ENCODE results near the gene KRT33A. TPM values are rescaled to one million over a fixed set of nuclear protein-coding genes. Genes with fewer than 3 reads are reported as not detected.

Gene KRT33A
- total RNA-seq, 1 experiment from 2014 or later, result not detected

DNA sequence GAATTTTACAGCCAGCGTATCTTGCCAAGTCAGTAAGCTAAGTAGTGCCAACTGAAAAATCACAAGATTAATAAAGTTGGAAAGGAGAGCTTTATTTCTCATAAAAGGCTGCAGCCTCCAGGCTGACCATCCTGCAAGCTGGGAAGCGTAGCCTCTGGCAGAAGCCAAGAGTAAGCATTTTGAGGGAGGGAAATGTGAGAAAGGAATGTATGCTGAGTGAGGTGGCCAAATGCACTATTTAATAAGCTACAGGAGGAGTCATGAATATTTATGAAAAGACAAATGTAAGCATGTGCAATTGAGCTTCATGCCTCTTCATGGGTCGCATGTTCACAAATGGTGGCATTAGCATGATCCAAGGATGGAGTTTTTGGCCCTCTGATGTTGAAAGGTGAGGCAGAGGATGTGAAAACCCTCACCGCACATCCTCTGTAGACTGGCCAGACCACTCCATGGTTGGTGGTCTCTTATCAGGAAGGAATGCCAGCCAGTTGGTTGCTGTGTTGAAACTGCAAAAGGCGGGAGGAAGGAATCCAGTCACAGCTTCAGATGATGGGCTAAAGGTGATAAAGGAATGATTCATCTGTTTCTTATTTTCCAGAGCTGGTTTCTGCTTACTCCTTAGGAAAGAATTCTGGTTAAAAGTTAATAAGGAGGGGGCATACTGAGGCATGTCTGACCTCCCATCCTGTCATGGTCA is 9.8 kb upstream of the KRT33A start:
- H3K4me1 ChIP-seq (ENCODE audit: insufficient read depth, low read length, poor library complexity, severe bottlenecking), result no peaks in the 10 kb centered on the region
- no TSS peak for BruUV-seq (replicated peaks)
- POLR2A ChIA-PET (ENCODE audit: low non-redundant PET), result no interaction called here
- CTCF ChIA-PET, result no interaction called here
- H3K36me3 ChIP-seq (ENCODE audit: insufficient read depth, low read length, poor library complexity, severe bottlenecking), result no peaks in the 10 kb centered on the region
- DNase-seq (ENCODE audit: low spot score), result no peak
- H3K9me3 ChIP-seq (ENCODE audit: low read depth, low read length, poor library complexity, severe bottlenecking), result no peaks in the 10 kb centered on the region
- TF ChIP-seq, protein P1, sequence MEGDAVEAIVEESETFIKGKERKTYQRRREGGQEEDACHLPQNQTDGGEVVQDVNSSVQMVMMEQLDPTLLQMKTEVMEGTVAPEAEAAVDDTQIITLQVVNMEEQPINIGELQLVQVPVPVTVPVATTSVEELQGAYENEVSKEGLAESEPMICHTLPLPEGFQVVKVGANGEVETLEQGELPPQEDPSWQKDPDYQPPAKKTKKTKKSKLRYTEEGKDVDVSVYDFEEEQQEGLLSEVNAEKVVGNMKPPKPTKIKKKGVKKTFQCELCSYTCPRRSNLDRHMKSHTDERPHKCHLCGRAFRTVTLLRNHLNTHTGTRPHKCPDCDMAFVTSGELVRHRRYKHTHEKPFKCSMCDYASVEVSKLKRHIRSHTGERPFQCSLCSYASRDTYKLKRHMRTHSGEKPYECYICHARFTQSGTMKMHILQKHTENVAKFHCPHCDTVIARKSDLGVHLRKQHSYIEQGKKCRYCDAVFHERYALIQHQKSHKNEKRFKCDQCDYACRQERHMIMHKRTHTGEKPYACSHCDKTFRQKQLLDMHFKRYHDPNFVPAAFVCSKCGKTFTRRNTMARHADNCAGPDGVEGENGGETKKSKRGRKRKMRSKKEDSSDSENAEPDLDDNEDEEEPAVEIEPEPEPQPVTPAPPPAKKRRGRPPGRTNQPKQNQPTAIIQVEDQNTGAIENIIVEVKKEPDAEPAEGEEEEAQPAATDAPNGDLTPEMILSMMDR (conservative IDR thresholded peaks at IDR 0.05; ENCODE audit: low read depth, low read length), result no peak
- TF ChIP-seq EZH2 (IDR thresholded peaks at IDR 0.05; ENCODE audit: borderline replicate concordance, low read depth, low read length, poor library complexity, severe bottlenecking), result no peak
- H3K27ac ChIP-seq (ENCODE audit: low read depth, low read length, poor library complexity, severe bottlenecking), result no peak overlapping the region
- intact Hi-C loops (cut with micrococcal nuclease; ENCODE audit: unreplicated experiment), result no loop called here
- H3K4me3 ChIP-seq (ENCODE audit: low read depth, low read length, poor library complexity, severe bottlenecking), result no peak overlapping the region
- H3K27me3 ChIP-seq (replicated peaks; ENCODE audit: insufficient read depth, low read depth, low read length, poor library complexity), result no peaks in the 10 kb centered on the region

DNA sequence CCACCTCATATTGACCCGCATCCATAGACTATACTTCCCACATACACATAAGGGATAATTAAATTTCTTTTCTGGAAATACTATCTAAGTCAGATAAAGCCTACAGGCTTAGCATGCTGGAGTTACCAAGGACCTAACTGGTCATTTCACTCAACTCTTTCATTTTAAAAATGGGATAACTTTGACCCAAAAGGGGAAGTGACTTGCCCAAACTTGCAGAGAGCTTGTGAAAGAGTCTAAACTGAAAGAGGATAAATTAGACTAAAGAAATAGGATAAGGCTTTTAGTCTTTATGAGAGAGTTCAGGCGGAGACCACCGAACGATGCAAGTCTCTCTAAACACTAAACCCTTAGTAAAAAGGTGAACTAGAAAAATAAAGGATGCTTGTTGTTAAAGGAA is 3.9 kb upstream of the KRT33A start:
- BruUV-seq (replicated peaks), result no TSS peak
- Histone ChIP-seq H3K27me3 (replicated peaks; ENCODE audit: insufficient read depth, low read depth, low read length, poor library complexity) (no peaks in the 10 kb centered on the region), H3K36me3 (ENCODE audit: insufficient read depth, low read length, poor library complexity, severe bottlenecking) (no peaks in the 10 kb centered on the region), H3K4me1 (ENCODE audit: insufficient read depth, low read length, poor library complexity, severe bottlenecking) (no peaks in the 10 kb centered on the region), H3K27ac (ENCODE audit: low read depth, low read length, poor library complexity, severe bottlenecking) (no peak overlapping the region), H3K4me3 (ENCODE audit: low read depth, low read length, poor library complexity, severe bottlenecking) (no peak overlapping the region), H3K9me3 (ENCODE audit: low read depth, low read length, poor library complexity, severe bottlenecking) (no peaks in the 10 kb centered on the region)
- ChIA-PET CTCF (no interaction called here), POLR2A (ENCODE audit: low non-redundant PET) (interaction anchor here (0.6 kb wide), 1 partner anchor 645 kb away, joined by 5 read pairs; no protein-coding TSS in a partner anchor)
- DNase-seq (ENCODE audit: low spot score), result no peak
- no peak for TF ChIP-seq EZH2 (IDR thresholded peaks at IDR 0.05; ENCODE audit: borderline replicate concordance, low read depth, low read length, poor library complexity, severe bottlenecking)
- TF ChIP-seq, protein P1 (conservative IDR thresholded peaks at IDR 0.05; ENCODE audit: low read depth, low read length), result no peak
- intact Hi-C loops (cut with micrococcal nuclease; ENCODE audit: unreplicated experiment), result no loop called here

DNA sequence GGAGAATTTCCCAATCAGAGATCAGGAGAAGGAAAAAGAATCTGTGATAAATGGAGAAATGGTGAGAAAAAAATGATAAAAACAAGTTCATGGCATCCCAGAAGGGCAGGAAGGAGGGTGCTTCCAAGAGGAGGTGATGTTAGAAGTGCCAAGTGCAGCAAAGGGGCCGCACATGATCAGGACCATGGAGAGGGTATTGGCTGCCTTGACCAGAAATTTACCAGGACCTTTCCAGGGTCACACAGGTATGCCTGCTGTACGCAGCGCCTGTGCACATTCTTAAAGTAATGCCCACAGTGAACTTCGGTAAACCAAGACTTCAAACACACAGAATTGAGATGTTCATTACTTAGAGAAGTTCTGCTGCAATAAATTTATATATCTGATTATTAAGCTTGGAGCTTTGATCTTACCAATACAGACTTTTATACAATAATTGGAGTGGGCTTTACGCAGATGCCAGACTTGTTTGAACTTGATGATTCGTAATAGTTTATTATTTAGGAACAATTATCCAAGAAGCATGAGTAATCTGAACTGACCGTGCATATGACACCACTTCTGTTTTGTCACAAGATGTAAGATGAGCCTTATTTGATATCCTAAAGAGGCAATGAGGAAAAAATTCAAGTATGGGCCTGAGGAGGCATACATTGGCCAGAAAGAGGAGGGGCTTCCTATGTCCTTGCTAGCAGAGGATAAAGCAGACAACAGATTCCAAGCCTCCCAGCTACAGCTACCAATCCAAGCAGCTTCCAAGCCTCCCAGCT is 2.2 kb upstream of the KRT33A start:
- BruUV-seq (replicated peaks), result no TSS peak
- POLR2A ChIA-PET (ENCODE audit: low non-redundant PET), result no interaction called here
- Histone ChIP-seq H3K4me1 (ENCODE audit: insufficient read depth, low read length, poor library complexity, severe bottlenecking) (no peaks in the 10 kb centered on the region), H3K4me3 (ENCODE audit: low read depth, low read length, poor library complexity, severe bottlenecking) (no peak overlapping the region), H3K9me3 (ENCODE audit: low read depth, low read length, poor library complexity, severe bottlenecking) (no peaks in the 10 kb centered on the region), H3K27me3 (replicated peaks; ENCODE audit: insufficient read depth, low read depth, low read length, poor library complexity) (no peaks in the 10 kb centered on the region), H3K36me3 (ENCODE audit: insufficient read depth, low read length, poor library complexity, severe bottlenecking) (no peaks in the 10 kb centered on the region), H3K27ac (ENCODE audit: low read depth, low read length, poor library complexity, severe bottlenecking) (no peak overlapping the region)
- CTCF ChIA-PET, result no interaction called here
- TF ChIP-seq, protein P1 (conservative IDR thresholded peaks at IDR 0.05; ENCODE audit: low read depth, low read length), result no peak
- TF ChIP-seq EZH2 (IDR thresholded peaks at IDR 0.05; ENCODE audit: borderline replicate concordance, low read depth, low read length, poor library complexity, severe bottlenecking), result no peak
- intact Hi-C loops (cut with micrococcal nuclease; ENCODE audit: unreplicated experiment), result no loop called here
- no peak for DNase-seq (ENCODE audit: low spot score)
